Right lobe of liver (tissue), 4 donors: ENCODE measurements around the gene BICC1.

ENCODE experiments used
- POLR2A ChIP-seq: fragments of 450-650 bp; IDR thresholded peaks from one replicate; pipeline ENCODE4 v1.6.1; 2017; ENCODE audit warnings: antibody characterized with exemption, mild to moderate bottlenecking
- TF ChIP-seq, protein P1 (sequence below), 4 donors: fragments of 200-600 bp in 3 of 4; fragments of 450-650 bp in 1 of 4; IDR thresholded peaks; one replicate each; pipeline versions ENCODE4 v1.5.1 to v1.8.0; 2016 to 2022; ENCODE audit warnings: antibody characterized with exemption in 4 of 4, mild to moderate bottlenecking in 2 of 4
- donor health status: DM: no; HTN: no; CAD: no.
- donor health status: DM: no; HTN: no; CAD: no.
- donor health status: DM: no; HTN: yes; CAD: no.

DNA sequence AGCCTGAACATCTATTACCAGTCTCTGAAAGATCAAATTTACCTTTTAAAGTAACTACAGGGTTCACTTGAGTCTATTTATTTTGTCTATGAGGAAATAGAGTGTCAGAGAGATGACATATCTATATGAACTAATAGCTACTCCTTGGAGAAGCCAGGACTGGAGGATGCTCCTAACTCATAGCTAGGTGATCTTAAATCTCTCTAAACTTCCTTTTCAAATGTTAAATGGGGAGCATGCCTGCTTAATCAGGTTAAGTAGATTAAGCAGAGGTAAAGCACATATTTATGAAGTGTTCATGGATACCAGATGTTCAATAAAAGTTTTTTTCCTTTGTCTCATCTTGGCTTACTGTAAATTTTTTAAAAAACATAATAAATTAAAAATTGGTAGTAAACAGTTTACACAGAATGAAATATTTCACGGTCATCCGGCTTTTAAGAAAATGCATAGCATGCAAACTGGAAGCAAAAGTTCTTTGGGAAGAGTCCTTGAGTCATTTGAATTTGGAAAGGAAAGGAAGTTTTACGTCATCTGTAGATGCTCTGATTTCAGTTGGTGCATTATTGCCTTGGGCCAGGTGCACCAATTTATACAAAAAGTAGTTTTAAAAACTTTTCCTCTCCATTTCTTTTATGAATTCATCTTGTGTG is 155.1 kb downstream of the BICC1 start:
- TF ChIP-seq, protein P1, sequence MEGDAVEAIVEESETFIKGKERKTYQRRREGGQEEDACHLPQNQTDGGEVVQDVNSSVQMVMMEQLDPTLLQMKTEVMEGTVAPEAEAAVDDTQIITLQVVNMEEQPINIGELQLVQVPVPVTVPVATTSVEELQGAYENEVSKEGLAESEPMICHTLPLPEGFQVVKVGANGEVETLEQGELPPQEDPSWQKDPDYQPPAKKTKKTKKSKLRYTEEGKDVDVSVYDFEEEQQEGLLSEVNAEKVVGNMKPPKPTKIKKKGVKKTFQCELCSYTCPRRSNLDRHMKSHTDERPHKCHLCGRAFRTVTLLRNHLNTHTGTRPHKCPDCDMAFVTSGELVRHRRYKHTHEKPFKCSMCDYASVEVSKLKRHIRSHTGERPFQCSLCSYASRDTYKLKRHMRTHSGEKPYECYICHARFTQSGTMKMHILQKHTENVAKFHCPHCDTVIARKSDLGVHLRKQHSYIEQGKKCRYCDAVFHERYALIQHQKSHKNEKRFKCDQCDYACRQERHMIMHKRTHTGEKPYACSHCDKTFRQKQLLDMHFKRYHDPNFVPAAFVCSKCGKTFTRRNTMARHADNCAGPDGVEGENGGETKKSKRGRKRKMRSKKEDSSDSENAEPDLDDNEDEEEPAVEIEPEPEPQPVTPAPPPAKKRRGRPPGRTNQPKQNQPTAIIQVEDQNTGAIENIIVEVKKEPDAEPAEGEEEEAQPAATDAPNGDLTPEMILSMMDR (IDR thresholded peaks at IDR 0.05): no peak
- TF ChIP-seq POLR2A: no peak
